ENCODE data around the gene USP37. TPM values are rescaled to one million over a fixed set of nuclear protein-coding genes. Genes with fewer than 3 reads are reported as not detected.

The USP37 gene
- total RNA-seq, 1 experiment from 2014 or later = 23.5 TPM

GRCh38 chr2:218558986-218559385 is 9.2 kb downstream of the USP37 start (continued):
- no peak for TF ChIP-seq TCF7L2 (IDR thresholded peaks at IDR 0.05; ENCODE audit: borderline replicate concordance, extremely low read depth, insufficient read depth, insufficient read length)

DNA sequence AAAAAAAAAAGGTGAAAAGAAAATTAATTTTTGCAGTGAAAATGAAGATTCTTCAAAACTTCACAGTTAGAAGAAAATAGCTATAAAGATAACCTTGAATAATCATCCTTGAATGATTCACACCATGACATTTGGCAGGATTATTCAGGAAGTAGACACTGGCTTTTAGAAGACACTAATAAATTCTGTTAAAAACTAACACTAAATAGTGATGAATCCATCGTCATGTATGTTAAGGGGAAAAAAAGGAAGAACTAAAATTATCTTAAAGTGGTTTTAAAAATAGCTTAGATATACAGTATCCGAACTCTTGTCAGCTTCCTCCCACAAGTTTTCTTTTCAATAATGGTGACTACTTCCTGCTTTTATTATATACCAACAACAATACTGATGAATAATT is 10.2 kb downstream of the USP37 start:
- intact Hi-C loops (cut with micrococcal nuclease) = no loop called here
- DNase-seq (ENCODE audit: low read depth, low spot score) (no peak), ATAC-seq (no peak)
- no TSS peak for BruUV-seq (replicated peaks)
- ChIA-PET POLR2A (no interaction called here), CTCF (no interaction called here), RAD21 (ENCODE audit: low non-redundant PET in 1 of 2, low total read pairs in 2 of 2, uncharacterized antibody in 2 of 2, unreplicated experiment in 2 of 2) (no interaction called here)
- Histone ChIP-seq H3K79me2 (ENCODE audit: insufficient read depth, low read length) (peaks cover 17% of the 10 kb centered on the region), H3K27me3 (ENCODE audit: insufficient read depth, low read length) (no peaks in the 10 kb centered on the region), H3K9me2 (ENCODE audit: insufficient read depth) (no peaks in the 10 kb centered on the region), H3K4me2 (ENCODE audit: low read length) (no peak overlapping the region), H3K36me3 (ENCODE audit: control insufficient read depth in 1 of 2, insufficient read depth in 2 of 2, low read length in 2 of 2) (peaks cover 16 to 17% of the 10 kb centered on the region in 2 experiments), H4K20me1 (ENCODE audit: insufficient read depth) (no peaks in the 10 kb centered on the region), H3K4me3 (replicated peaks in 1 of 2; ENCODE audit: low read depth in 1 of 2, low read length in 2 of 2) (no peak overlapping the region), H3K27ac (ENCODE audit: low read depth, low read length) (no peak overlapping the region), H3K4me1 (ENCODE audit: control insufficient read depth in 1 of 2, insufficient read depth in 2 of 2, low read length in 2 of 2) (no peaks in the 10 kb centered on the region), H2AFZ (ENCODE audit: low read depth, low read length, poor library complexity, severe bottlenecking) (no peak overlapping the region), H3K9me3 (ENCODE audit: control insufficient read depth in 1 of 2, insufficient read depth in 1 of 2, low read depth in 1 of 2, low read length in 2 of 2) (no peaks in the 10 kb centered on the region), H3K9ac (ENCODE audit: low read length) (no peak overlapping the region)
- TF ChIP-seq ZNF274 (IDR thresholded peaks at IDR 0.05; ENCODE audit: low read depth, low read length) (no peak), JUND (IDR thresholded peaks at IDR 0.05) (no peak), ZFX (IDR thresholded peaks at IDR 0.05) (no peak), EGR1 (IDR thresholded peaks at IDR 0.05; ENCODE audit: low read depth) (no peak), EZH2phosphoT487 (IDR thresholded peaks at IDR 0.05; ENCODE audit: borderline replicate concordance) (no peak), POLR2A (IDR thresholded peaks at IDR 0.05; ENCODE audit: borderline replicate concordance, extremely low read depth, insufficient read depth, insufficient read length) (no peak), CEBPB (IDR thresholded peaks at IDR 0.05; ENCODE audit: low read depth) (no peak), POLR2AphosphoS5 (IDR thresholded peaks at IDR 0.05; ENCODE audit: low read depth, low read length) (no peak), SRF (IDR thresholded peaks at IDR 0.05; ENCODE audit: low read depth) (no peak), YY1 (IDR thresholded peaks at IDR 0.05; ENCODE audit: extremely low read depth, insufficient replicate concordance, low read depth, low read length) (no peak), CBX3 (IDR thresholded peaks at IDR 0.05; ENCODE audit: low read depth) (no peak)
- TF ChIP-seq, protein P1, sequence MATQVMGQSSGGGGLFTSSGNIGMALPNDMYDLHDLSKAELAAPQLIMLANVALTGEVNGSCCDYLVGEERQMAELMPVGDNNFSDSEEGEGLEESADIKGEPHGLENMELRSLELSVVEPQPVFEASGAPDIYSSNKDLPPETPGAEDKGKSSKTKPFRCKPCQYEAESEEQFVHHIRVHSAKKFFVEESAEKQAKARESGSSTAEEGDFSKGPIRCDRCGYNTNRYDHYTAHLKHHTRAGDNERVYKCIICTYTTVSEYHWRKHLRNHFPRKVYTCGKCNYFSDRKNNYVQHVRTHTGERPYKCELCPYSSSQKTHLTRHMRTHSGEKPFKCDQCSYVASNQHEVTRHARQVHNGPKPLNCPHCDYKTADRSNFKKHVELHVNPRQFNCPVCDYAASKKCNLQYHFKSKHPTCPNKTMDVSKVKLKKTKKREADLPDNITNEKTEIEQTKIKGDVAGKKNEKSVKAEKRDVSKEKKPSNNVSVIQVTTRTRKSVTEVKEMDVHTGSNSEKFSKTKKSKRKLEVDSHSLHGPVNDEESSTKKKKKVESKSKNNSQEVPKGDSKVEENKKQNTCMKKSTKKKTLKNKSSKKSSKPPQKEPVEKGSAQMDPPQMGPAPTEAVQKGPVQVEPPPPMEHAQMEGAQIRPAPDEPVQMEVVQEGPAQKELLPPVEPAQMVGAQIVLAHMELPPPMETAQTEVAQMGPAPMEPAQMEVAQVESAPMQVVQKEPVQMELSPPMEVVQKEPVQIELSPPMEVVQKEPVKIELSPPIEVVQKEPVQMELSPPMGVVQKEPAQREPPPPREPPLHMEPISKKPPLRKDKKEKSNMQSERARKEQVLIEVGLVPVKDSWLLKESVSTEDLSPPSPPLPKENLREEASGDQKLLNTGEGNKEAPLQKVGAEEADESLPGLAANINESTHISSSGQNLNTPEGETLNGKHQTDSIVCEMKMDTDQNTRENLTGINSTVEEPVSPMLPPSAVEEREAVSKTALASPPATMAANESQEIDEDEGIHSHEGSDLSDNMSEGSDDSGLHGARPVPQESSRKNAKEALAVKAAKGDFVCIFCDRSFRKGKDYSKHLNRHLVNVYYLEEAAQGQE (IDR thresholded peaks at IDR 0.05; ENCODE audit: low read depth) = no peak
- TF ChIP-seq, protein P2, sequence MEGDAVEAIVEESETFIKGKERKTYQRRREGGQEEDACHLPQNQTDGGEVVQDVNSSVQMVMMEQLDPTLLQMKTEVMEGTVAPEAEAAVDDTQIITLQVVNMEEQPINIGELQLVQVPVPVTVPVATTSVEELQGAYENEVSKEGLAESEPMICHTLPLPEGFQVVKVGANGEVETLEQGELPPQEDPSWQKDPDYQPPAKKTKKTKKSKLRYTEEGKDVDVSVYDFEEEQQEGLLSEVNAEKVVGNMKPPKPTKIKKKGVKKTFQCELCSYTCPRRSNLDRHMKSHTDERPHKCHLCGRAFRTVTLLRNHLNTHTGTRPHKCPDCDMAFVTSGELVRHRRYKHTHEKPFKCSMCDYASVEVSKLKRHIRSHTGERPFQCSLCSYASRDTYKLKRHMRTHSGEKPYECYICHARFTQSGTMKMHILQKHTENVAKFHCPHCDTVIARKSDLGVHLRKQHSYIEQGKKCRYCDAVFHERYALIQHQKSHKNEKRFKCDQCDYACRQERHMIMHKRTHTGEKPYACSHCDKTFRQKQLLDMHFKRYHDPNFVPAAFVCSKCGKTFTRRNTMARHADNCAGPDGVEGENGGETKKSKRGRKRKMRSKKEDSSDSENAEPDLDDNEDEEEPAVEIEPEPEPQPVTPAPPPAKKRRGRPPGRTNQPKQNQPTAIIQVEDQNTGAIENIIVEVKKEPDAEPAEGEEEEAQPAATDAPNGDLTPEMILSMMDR (IDR thresholded peaks at IDR 0.05 in 2 of 3, conservative IDR thresholded peaks at IDR 0.05 in 1 of 3; ENCODE audit: borderline replicate concordance in 1 of 3, insufficient read depth in 1 of 3, low read depth in 2 of 3, low read length in 2 of 3) = no peak
- TF ChIP-seq, protein P3, sequence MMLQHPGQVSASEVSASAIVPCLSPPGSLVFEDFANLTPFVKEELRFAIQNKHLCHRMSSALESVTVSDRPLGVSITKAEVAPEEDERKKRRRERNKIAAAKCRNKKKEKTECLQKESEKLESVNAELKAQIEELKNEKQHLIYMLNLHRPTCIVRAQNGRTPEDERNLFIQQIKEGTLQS (IDR thresholded peaks at IDR 0.05) = no peak

Data from HCT116 (cell line).